Fibroblast of lung (primary cell): ENCODE data around the gene NUP98. TPM values are rescaled to one million over a fixed set of nuclear protein-coding genes. Genes with fewer than 3 reads are reported as not detected.

ENCODE experiments used
- DNase-seq, 2 donors: peaks; one replicate each; pipeline versions ENCODE4 v3.0.0 to v3.0.0-alpha.2; 2010; ENCODE audit warnings: low read depth in 2 of 2
- H2AFZ ChIP-seq: 2 replicates; pipeline ENCODE4 v1.5.1; 2012; ENCODE audit warnings: low read length, control low read depth, inconsistent platforms
- H3K27ac ChIP-seq: 2 replicates; pipeline ENCODE4 v1.5.1; 2011; ENCODE audit warnings: low read length, control low read depth; ENCODE audit not compliant: insufficient read depth
- H3K27me3 ChIP-seq: 2 replicates; pipeline ENCODE4 v1.5.1; 2011; ENCODE audit warnings: mild to moderate bottlenecking, low read length; ENCODE audit not compliant: control insufficient read depth, insufficient read depth
- H3K36me3 ChIP-seq: 2 replicates; pipeline ENCODE4 v1.5.1; 2011; ENCODE audit warnings: low read length; ENCODE audit not compliant: control insufficient read depth, insufficient read depth
- H3K4me1 ChIP-seq: 2 replicates; pipeline ENCODE4 v1.5.1; 2011; ENCODE audit warnings: low read length; ENCODE audit not compliant: control insufficient read depth, insufficient read depth; ENCODE audit errors: extremely low read depth
- H3K4me2 ChIP-seq: 2 replicates; pipeline ENCODE4 v1.5.1; 2011; ENCODE audit warnings: low read length, control low read depth; ENCODE audit not compliant: insufficient read depth; ENCODE audit errors: extremely low read depth
- H3K4me3 ChIP-seq, 4 experiments: fragments of 200-600 bp in 1 of 4; sonication (generic) in 1 of 4; replicated peaks in 1 of 4; 2 replicates each; pipeline ENCODE4 v1.5.1; 2011 to 2016; ENCODE audit warnings: low read length in 4 of 4, low read depth in 3 of 4, mild to moderate bottlenecking in 3 of 4, control low read depth in 2 of 4, inconsistent platforms in 1 of 4, mixed read lengths in 1 of 4; ENCODE audit not compliant: insufficient read depth in 1 of 4; ENCODE audit errors: control extremely low read depth in 1 of 4
- H3K79me2 ChIP-seq: 2 replicates; pipeline ENCODE4 v1.5.1; 2012; ENCODE audit warnings: mild to moderate bottlenecking, low read length, inconsistent platforms; ENCODE audit not compliant: control insufficient read depth, insufficient read depth
- H3K9ac ChIP-seq: 2 replicates; pipeline ENCODE4 v1.5.1; 2011; ENCODE audit warnings: mild to moderate bottlenecking, low read length, control low read depth; ENCODE audit not compliant: insufficient read depth
- H3K9me3 ChIP-seq: 2 replicates; pipeline ENCODE4 v1.5.1; 2012; ENCODE audit warnings: low read depth, low read length; ENCODE audit not compliant: control insufficient read depth, insufficient read depth
- H4K20me1 ChIP-seq: 2 replicates; pipeline ENCODE4 v1.5.1; 2011; ENCODE audit warnings: low read length; ENCODE audit not compliant: control insufficient read depth, insufficient read depth; ENCODE audit errors: extremely low read depth
- EZH2 ChIP-seq: IDR thresholded peaks from 2 replicates; pipeline ENCODE4 v1.5.1; 2012; ENCODE audit warnings: low read length, control low read depth, mild to moderate bottlenecking; ENCODE audit errors: missing control alignments
- polyA plus RNA-seq, 2 donors: library from polyadenylated mRNA; depleted of rRNA in 1 of 2; stranded (reverse) in 1 of 2; unstranded in 1 of 2; fragments of >200 nt; gene quantifications; 2 replicates each; pipeline ENCODE4 v1.2.1, GENCODE V29; 2011 to 2012; ENCODE audit warnings: missing spikeins in 1 of 2
- total RNA-seq: library from RNA; depleted of rRNA; stranded (reverse); fragments of >200 nt; gene quantifications from 2 replicates; pipeline ENCODE4 v1.2.1, GENCODE V29; 2014
- TF ChIP-seq, protein P1 (sequence below), 2 donors: IDR thresholded peaks in 1 of 2; conservative IDR thresholded peaks in 1 of 2; 1 replicate in 1 of 2; 2 replicates in 1 of 2; pipeline ENCODE4 v1.5.1; 2011 to 2012; ENCODE audit warnings: low read length in 2 of 2, control low read depth in 1 of 2, inconsistent platforms in 1 of 2, low read depth in 1 of 2, mild to moderate bottlenecking in 1 of 2

The NUP98 gene
- total and polyA plus RNA-seq, 2 donors (not counting 1 experiment from before 2014, with no cell fraction given), result 60.6 to 99.6 TPM

DNA sequence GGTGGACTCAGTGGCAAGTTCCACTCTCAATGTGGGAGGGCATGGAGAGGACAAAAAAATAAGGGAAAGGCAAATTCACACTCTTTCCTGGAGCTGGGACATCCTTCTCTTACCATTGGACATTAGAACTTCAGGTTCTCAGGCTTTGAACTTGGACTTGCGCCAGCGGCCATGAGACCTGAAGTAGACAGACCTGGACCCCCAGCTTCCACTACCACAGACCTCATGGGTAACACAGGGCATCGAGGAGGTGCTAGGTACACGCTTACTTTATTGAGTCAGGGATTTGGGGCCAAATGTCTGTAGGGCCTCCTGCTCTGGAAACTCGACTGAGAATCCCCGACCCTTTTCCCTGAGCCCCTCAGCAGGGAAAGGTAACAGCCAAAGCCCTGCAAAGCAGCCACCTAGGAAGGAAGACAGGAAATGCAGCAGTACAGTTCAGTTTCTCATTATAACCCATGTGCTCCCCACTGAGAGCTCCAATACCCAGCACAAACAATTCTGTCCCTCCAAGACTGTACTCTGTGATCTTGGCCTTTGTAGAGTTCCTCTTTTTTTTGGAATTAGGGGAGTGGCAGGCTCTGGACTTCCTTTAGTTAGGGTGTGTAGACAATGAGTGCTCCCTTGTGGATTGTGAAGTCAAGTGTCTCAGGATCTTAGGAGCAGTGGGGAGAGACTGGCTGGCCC, 131.9 kb downstream of the NUP98 start:
- Histone ChIP-seq H2AFZ (no peak overlapping the region), H3K36me3 (peaks cover 9% of the 10 kb centered on the region), H3K79me2 (no peaks in the 10 kb centered on the region), H3K4me3 (no peak overlapping the region), H4K20me1 (no peaks in the 10 kb centered on the region), H3K27me3 (no peaks in the 10 kb centered on the region), H3K27ac (no peak overlapping the region), H3K9me3 (no peaks in the 10 kb centered on the region), H3K9ac (no peak overlapping the region), H3K4me2 (no peak overlapping the region), H3K4me1 (no peaks in the 10 kb centered on the region)
- TF ChIP-seq, protein P1, sequence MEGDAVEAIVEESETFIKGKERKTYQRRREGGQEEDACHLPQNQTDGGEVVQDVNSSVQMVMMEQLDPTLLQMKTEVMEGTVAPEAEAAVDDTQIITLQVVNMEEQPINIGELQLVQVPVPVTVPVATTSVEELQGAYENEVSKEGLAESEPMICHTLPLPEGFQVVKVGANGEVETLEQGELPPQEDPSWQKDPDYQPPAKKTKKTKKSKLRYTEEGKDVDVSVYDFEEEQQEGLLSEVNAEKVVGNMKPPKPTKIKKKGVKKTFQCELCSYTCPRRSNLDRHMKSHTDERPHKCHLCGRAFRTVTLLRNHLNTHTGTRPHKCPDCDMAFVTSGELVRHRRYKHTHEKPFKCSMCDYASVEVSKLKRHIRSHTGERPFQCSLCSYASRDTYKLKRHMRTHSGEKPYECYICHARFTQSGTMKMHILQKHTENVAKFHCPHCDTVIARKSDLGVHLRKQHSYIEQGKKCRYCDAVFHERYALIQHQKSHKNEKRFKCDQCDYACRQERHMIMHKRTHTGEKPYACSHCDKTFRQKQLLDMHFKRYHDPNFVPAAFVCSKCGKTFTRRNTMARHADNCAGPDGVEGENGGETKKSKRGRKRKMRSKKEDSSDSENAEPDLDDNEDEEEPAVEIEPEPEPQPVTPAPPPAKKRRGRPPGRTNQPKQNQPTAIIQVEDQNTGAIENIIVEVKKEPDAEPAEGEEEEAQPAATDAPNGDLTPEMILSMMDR (conservative IDR thresholded peaks at IDR 0.05 in 1 of 2, IDR thresholded peaks at IDR 0.05 in 1 of 2; ENCODE audit: low read depth in 1 of 2, low read length in 2 of 2), result no peak
- TF ChIP-seq EZH2, result no peak
- DNase-seq, result no peak

DNA sequence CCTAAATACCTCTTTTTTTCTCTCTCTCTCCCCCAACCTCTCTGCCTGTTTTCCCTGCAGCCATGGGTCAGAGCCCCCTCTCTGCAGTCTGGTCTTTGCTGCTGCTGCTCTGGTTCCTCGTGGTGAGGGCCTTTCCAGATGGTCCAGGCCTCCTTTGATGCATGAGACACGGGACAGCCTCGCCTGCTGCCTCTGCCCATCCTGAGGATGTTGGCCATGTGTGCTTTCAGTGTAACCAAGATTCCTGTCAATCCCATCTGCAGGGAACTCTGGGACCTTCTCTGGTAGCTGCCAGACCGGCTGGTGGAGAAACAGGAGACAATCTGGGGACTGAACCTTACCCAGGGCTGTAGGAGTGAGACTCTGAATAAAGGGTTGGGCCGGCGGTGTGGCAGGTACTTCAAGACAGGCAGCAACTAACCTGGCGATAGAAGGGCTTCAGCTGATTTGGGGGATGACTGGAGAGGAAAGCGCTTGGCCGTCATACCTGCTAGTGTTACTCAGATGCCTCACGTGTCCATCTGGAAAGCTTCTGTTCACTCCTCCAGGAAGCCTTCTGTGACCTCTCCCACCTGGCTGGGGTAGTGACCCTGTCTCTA, 133.2 kb downstream of the NUP98 start:
- H3K4me1 ChIP-seq, result no peaks in the 10 kb centered on the region
- no peak overlapping the region for H3K4me3 ChIP-seq
- no peak for TF ChIP-seq EZH2
- TF ChIP-seq, protein P1 (conservative IDR thresholded peaks at IDR 0.05 in 1 of 2, IDR thresholded peaks at IDR 0.05 in 1 of 2; ENCODE audit: low read depth in 1 of 2, low read length in 2 of 2), result no peak
- H3K9ac ChIP-seq, result no peak overlapping the region
- no peaks in the 10 kb centered on the region for H3K79me2 ChIP-seq
- H3K36me3 ChIP-seq, result peaks cover 9% of the 10 kb centered on the region
- no peaks in the 10 kb centered on the region for H3K27me3 ChIP-seq
- H4K20me1 ChIP-seq, result no peaks in the 10 kb centered on the region
- no peak overlapping the region for H2AFZ ChIP-seq
- H3K27ac ChIP-seq, result no peak overlapping the region
- no peaks in the 10 kb centered on the region for H3K9me3 ChIP-seq
- DNase-seq, result no peak
- H3K4me2 ChIP-seq, result no peak overlapping the region

DNA sequence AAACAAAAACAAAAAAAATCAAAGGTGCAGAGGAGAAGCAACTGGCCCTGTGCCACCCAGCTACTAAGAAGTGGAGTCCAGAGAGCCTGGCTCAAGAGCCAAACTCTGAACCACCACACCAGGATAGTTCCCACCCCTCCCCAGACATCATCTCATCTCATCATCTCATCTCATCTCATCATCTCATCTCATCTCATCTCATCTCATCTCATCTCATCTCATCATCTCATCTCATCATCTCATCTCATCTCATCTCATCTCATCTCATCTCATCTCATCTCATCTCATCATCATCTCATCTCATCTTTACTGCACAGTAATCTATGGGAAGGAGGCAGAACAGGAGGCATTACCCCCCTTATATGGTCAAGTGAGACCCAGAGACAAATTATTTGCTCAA, 134.5 kb downstream of the NUP98 start:
- Histone ChIP-seq H3K9ac (no peak overlapping the region), H3K27ac (no peak overlapping the region), H3K27me3 (no peaks in the 10 kb centered on the region), H3K4me3 (no peak overlapping the region), H3K4me1 (no peaks in the 10 kb centered on the region), H3K36me3 (peaks cover 9% of the 10 kb centered on the region), H3K79me2 (no peaks in the 10 kb centered on the region), H3K4me2 (no peak overlapping the region), H3K9me3 (no peaks in the 10 kb centered on the region), H4K20me1 (no peaks in the 10 kb centered on the region), H2AFZ (no peak overlapping the region)
- DNase-seq, result no peak
- no peak for TF ChIP-seq EZH2
- TF ChIP-seq, protein P1 (conservative IDR thresholded peaks at IDR 0.05 in 1 of 2, IDR thresholded peaks at IDR 0.05 in 1 of 2; ENCODE audit: low read depth in 1 of 2, low read length in 2 of 2), result no peak
